PC-9 (cell line): ENCODE results near the gene CD38.

Experiments used
- EZH2 ChIP-seq: fragments of 200-600 bp; sonication (generic); IDR thresholded peaks from 2 replicates; pipeline ENCODE4 v1.8.0; 2017; ENCODE audit warnings: antibody characterized with exemption, low read depth
- TF ChIP-seq, protein P1 (sequence below): fragments of 200-600 bp; sonication (generic); conservative IDR thresholded peaks from 2 replicates; pipeline ENCODE4 v1.6.1; 2017; ENCODE audit warnings: mixed run types, antibody characterized with exemption, mild to moderate bottlenecking, moderate library complexity

DNA sequence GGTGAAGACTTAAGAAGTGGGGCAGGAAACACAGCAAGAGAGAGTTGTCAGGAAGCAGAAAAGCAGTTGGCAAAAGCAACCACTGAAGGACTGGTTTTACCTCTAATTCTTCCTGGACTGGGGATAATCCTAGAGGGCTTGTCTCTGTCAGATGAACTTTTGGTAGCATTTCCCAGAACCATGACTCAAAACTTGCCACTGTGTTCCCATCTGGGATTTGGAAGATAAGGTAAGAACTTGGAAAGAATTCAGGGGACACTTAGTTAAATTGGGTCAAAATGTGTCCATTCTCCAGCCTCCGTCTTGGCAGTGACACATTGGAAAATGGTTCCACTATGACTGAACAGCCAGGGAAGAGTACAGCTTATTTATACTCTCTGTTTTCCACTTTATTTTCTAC is 55.7 kb downstream of the CD38 start:
- TF ChIP-seq, protein P1, sequence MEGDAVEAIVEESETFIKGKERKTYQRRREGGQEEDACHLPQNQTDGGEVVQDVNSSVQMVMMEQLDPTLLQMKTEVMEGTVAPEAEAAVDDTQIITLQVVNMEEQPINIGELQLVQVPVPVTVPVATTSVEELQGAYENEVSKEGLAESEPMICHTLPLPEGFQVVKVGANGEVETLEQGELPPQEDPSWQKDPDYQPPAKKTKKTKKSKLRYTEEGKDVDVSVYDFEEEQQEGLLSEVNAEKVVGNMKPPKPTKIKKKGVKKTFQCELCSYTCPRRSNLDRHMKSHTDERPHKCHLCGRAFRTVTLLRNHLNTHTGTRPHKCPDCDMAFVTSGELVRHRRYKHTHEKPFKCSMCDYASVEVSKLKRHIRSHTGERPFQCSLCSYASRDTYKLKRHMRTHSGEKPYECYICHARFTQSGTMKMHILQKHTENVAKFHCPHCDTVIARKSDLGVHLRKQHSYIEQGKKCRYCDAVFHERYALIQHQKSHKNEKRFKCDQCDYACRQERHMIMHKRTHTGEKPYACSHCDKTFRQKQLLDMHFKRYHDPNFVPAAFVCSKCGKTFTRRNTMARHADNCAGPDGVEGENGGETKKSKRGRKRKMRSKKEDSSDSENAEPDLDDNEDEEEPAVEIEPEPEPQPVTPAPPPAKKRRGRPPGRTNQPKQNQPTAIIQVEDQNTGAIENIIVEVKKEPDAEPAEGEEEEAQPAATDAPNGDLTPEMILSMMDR = no peak
- TF ChIP-seq EZH2 = no peak
